Psoas muscle (tissue), 8 donors: Measurements from ENCODE around the gene WWOX. TPM values are rescaled to one million over a fixed set of nuclear protein-coding genes. Genes with fewer than 3 reads are reported as not detected.

Experiments
- ATAC-seq, 4 donors: fragments of 200-7000 bp; cut with Tn5 transposase; one replicate each; pipeline ENCODE4 v1.9.1; 2020; ENCODE audit warnings: moderate library complexity in 3 of 4, mild to moderate bottlenecking in 2 of 4
- DNase-seq, 2 donors: peaks; one replicate each; pipeline ENCODE4 v3.0.0-alpha.2; 2020
- H3K27ac ChIP-seq: fragments of 200-600 bp; one replicate; pipeline ENCODE4 v1.8.0; 2022
- H3K27me3 ChIP-seq, 3 donors: fragments of 200-600 bp in 1 of 3; one replicate each; pipeline versions ENCODE4 v1.6.1 to v1.8.0; 2013 to 2022; ENCODE audit warnings: low read length in 2 of 3, mild to moderate bottlenecking in 2 of 3, moderate library complexity in 1 of 3; ENCODE audit not compliant: insufficient read depth in 3 of 3
- H3K36me3 ChIP-seq, 2 donors: fragments of 200-600 bp in 1 of 2; one replicate each; pipeline versions ENCODE4 v1.6.1 to v1.8.0; 2013 to 2022; ENCODE audit warnings: low read depth in 1 of 2, mild to moderate bottlenecking in 1 of 2, moderate library complexity in 1 of 2; ENCODE audit not compliant: insufficient read depth in 1 of 2
- H3K4me1 ChIP-seq: fragments of 200-600 bp; one replicate; pipeline ENCODE4 v1.8.0; 2022
- H3K4me3 ChIP-seq: fragments of 200-600 bp; one replicate; pipeline ENCODE4 v1.8.0; 2022; ENCODE audit warnings: mild to moderate bottlenecking
- H3K9me3 ChIP-seq: fragments of 200-600 bp; one replicate; pipeline ENCODE4 v1.8.0; 2022
- CTCF ChIP-seq: fragments of 200-600 bp; IDR thresholded peaks from one replicate; pipeline ENCODE4 v1.8.0; 2022; ENCODE audit warnings: antibody characterized with exemption
- WGBS, 3 donors: extraction: QIAGEN DNeasy Blood & Tissue Kit; methylation state at CpG; one replicate each; pipeline versions ENCODE4 v1.1.6 to v1.1.7; 2013; 5-methylcytosine and 5-hydroxymethylcytosine counted together
- intact Hi-C, 2 donors: fragments of 100-400 bp; cut with DNase I; formaldehyde crosslinking; loops; one replicate each; pipeline versions ENCODE4 v1.11.0 to v1.14.2; 2022
- polyA plus RNA-seq, 3 donors: library from polyadenylated mRNA; stranded (reverse); fragments of 200-250 nt; gene quantifications; one replicate each; pipeline ENCODE4 v1.2.3, GENCODE V29; 2013
- total RNA-seq, 4 donors: library from RNA; stranded (reverse); fragmentation: NEBNext Ultra II Directional in 2 of 4; extraction: Animal tissue kit (Norgen Biotek cat#: 25700) in 2 of 4; gene quantifications; one replicate each; pipeline versions ENCODE4 v1.2.1 to v1.2.4, GENCODE V29; 2021 to 2023
- donor health status: healthy with polysubstance abuse.
- donor health status: DM: no; HTN: no; CAD: no; lungs with moderate emphysema.
- donor health status: Bipolar disorder and iron deficiency.
- donor health status: healthy.
- donor health status: DM: yes; HTN: yes; CAD: no.
- donor health status: DM: no; HTN: no; CAD: no.
- donor health status: DM: no; HTN: no; CAD: no.
- donor health status: DM: yes; HTN: yes; CAD: no.

The WWOX gene
- total and polyA plus RNA-seq, 7 donors, result 3.1 to 6.6 (median 5.0) TPM

DNA sequence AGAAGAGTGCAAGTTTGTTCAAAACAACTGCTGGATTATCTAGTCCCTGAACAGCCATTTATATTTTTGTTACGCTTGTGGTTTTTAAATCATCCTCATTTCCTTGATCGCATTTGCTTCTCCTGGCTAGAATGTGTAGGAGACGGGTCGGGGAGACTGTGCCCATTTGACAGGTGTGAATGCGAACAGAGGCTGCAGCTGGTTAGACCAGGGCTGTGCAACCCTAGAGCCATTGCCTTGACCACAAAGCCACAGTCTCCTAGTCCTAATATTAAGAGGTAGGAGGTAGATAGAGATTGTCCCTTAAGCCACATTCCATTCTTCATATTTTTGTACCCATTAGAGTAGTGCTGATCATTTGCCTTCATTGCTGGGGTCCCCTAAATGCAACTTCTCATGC is 639.1 kb downstream of the WWOX start:
- Histone ChIP-seq H3K27ac (no peak overlapping the region), H3K4me1 (no peaks in the 10 kb centered on the region), H3K36me3 (no peaks in the 10 kb centered on the region), H3K27me3 (no peaks in the 10 kb centered on the region), H3K9me3 (no peaks in the 10 kb centered on the region), H3K4me3 (no peak overlapping the region)
- intact Hi-C loops, result no loop called here
- ATAC-seq, result no peak
- DNase-seq, result no peak
- 75 to 92% (median 79%) methylated on average over 5 of the region's 5 CpGs for WGBS, 3 donors
- no peak for TF ChIP-seq CTCF

DNA sequence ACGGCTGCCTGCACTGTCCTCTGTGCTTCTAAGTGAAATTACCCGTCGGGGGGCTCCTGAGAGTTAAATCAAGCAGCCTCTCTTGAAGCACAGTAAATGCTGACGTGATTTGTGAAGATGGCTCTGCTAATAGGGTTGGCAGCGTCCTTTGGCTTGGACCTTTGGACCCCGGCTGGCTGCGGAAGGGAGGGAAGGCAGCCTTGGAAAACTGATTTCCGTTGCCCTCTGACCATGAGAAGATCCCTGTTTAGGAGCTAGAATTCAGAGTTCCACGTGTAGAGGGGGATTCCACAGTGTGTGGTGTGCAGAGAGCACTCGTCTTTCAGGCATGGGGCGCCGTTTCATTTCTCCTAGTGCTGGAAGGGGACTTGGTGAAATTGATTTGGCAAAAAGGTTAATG is 640.8 kb downstream of the WWOX start:
- H3K27ac ChIP-seq, result no peak overlapping the region
- no peaks in the 10 kb centered on the region for H3K9me3 ChIP-seq
- H3K4me1 ChIP-seq, result no peaks in the 10 kb centered on the region
- no peak for TF ChIP-seq CTCF
- ATAC-seq (no peak), DNase-seq (no peak)
- H3K4me3 ChIP-seq, result no peak overlapping the region
- no peaks in the 10 kb centered on the region for H3K27me3 ChIP-seq
- 46 to 63% (median 55%) methylated on average over 12 of the region's 12 CpGs for WGBS, 3 donors
- no peaks in the 10 kb centered on the region for H3K36me3 ChIP-seq
- intact Hi-C loops, result no loop called here

GRCh38 chr16:78742501-78743283 is 643.2 kb downstream of the WWOX start:
- Histone ChIP-seq H3K27me3 (no peaks in the 10 kb centered on the region), H3K9me3 (no peaks in the 10 kb centered on the region), H3K36me3 (no peaks in the 10 kb centered on the region), H3K4me3 (no peak overlapping the region), H3K4me1 (no peaks in the 10 kb centered on the region), H3K27ac (no peak overlapping the region)
- no peak for ATAC-seq
- intact Hi-C loops, result no loop called here
- DNase-seq, result peak in 1 of 2 donors; percentile 56
- TF ChIP-seq CTCF, result no peak
- 85 to 91% (median 87%) methylated on average over 21 of the region's 21 CpGs for WGBS, 3 donors

DNA sequence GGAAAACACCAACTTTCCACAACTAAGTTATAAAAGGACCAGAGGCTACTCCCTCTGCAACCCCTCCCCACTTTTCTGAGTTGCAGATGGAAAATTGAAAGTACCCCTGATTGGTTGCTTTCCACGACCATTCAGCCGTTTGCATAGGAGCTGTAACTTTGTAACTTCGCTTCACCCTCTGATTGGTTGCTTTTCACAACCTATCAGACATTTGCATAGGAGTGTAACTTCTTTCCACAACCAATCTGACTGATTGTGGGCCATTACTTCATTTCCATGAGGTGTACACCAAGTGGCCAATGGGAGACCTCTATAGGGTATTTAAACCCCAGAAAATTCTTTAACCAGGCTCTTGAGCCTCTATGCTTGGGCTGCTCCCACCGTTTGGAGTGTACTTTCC is 644.1 kb downstream of the WWOX start:
- WGBS, 3 donors, result 86 to 90% (median 89%) methylated on average over 4 of the region's 4 CpGs
- intact Hi-C loops, result no loop called here

More for the DNA sequence above, 644.1 kb downstream of the WWOX start:
- Histone ChIP-seq H3K9me3 (no peaks in the 10 kb centered on the region), H3K4me1 (no peaks in the 10 kb centered on the region), H3K36me3 (no peaks in the 10 kb centered on the region), H3K27ac (no peak overlapping the region), H3K4me3 (no peak overlapping the region), H3K27me3 (no peaks in the 10 kb centered on the region)
- no peak for ATAC-seq
- no peak for DNase-seq
- no peak for TF ChIP-seq CTCF
